HEK293 (cell line): ENCODE data around the gene PHF12.

ENCODE experiments used
- CTCF ChIA-PET: fragments of 350-600 bp; formaldehyde crosslinking; extraction: SDS; loops from one replicate; lab custom pipeline; 2021; ENCODE audit warnings: antibody characterized with exemption; lab: Yijun Ruan, JAX
- POLR2A ChIA-PET: fragments of 300-600 bp; formaldehyde crosslinking; extraction: SDS; loops from one replicate; lab custom pipeline; 2020; ENCODE audit warnings: antibody characterized with exemption, inconsistent platforms; lab: Yijun Ruan, JAX
- H3K27ac ChIP-seq: fragments of 200-500 bp; sonication (Bioruptor generic); 2 replicates; pipeline ENCODE4 v1.5.1; 2014; ENCODE audit warnings: low read depth, low read length, control low read depth, inconsistent platforms; ENCODE audit errors: extremely low read depth
- H3K36me3 ChIP-seq, 2 experiments: fragments of 200-500 bp in 1 of 2; sonication (Bioruptor generic) in 1 of 2; 1 replicate in 1 of 2; 2 replicates in 1 of 2; pipeline ENCODE4 v1.5.1; 2014 to 2017; ENCODE audit warnings: inconsistent platforms in 2 of 2, low read length in 2 of 2; ENCODE audit not compliant: control insufficient read depth in 2 of 2, insufficient read depth in 1 of 2
- H3K4me1 ChIP-seq: fragments of 200-500 bp; sonication (Bioruptor generic); 2 replicates; pipeline ENCODE4 v1.5.1; 2014; ENCODE audit warnings: mild to moderate bottlenecking, low read length, inconsistent platforms; ENCODE audit not compliant: control insufficient read depth, insufficient read depth
- H3K4me3 ChIP-seq: 2 replicates; pipeline ENCODE4 v1.5.1; 2011; ENCODE audit warnings: low read depth, mild to moderate bottlenecking, control low read depth, low read length, moderate library complexity
- H3K9me3 ChIP-seq: fragments of 200-500 bp; sonication (Bioruptor generic); 2 replicates; pipeline ENCODE4 v1.5.1; 2014; ENCODE audit warnings: low read depth, low read length, inconsistent platforms; ENCODE audit not compliant: control insufficient read depth, insufficient read depth
- GLIS1 ChIP-seq: fragments of 450-650 bp; formaldehyde crosslinking; IDR thresholded peaks from 2 replicates; pipeline ENCODE4 v1.5.1; 2016; ENCODE audit warnings: missing biosample characterization, missing genetic modification characterization
- SCRT1 ChIP-seq: fragments of 450-650 bp; formaldehyde crosslinking; IDR thresholded peaks from 2 replicates; pipeline ENCODE4 v1.5.1; 2016; ENCODE audit warnings: missing biosample characterization, missing genetic modification characterization, borderline replicate concordance
- SP7 ChIP-seq: fragments of 450-650 bp; formaldehyde crosslinking; IDR thresholded peaks from 2 replicates; pipeline ENCODE4 v1.5.1; 2016; ENCODE audit warnings: missing biosample characterization, missing genetic modification characterization
- ZNF155 ChIP-seq: fragments of 450-650 bp; formaldehyde crosslinking; IDR thresholded peaks from 2 replicates; pipeline ENCODE4 v1.5.1; 2016; ENCODE audit warnings: missing biosample characterization, missing genetic modification characterization
- ZNF157 ChIP-seq: fragments of 450-650 bp; formaldehyde crosslinking; IDR thresholded peaks from 2 replicates; pipeline ENCODE4 v1.5.1; 2016; ENCODE audit warnings: missing biosample characterization, missing genetic modification characterization
- ZNF16 ChIP-seq: fragments of 450-650 bp; formaldehyde crosslinking; IDR thresholded peaks from 2 replicates; pipeline ENCODE4 v1.5.1; 2016; ENCODE audit warnings: low read depth, missing biosample characterization, missing genetic modification characterization
- ZNF175 ChIP-seq: fragments of 450-650 bp; formaldehyde crosslinking; IDR thresholded peaks from 2 replicates; pipeline ENCODE4 v1.5.1; 2016; ENCODE audit warnings: missing biosample characterization, missing genetic modification characterization
- ZNF184 ChIP-seq: fragments of 450-650 bp; IDR thresholded peaks from 2 replicates; pipeline ENCODE4 v1.5.1; 2018; ENCODE audit warnings: missing biosample characterization, mild to moderate bottlenecking, missing genetic modification characterization
- ZNF2 ChIP-seq: fragments of 450-650 bp; formaldehyde crosslinking; IDR thresholded peaks from 2 replicates; pipeline ENCODE4 v1.5.1; 2016; ENCODE audit warnings: missing biosample characterization, missing genetic modification characterization
- ZNF214 ChIP-seq: fragments of 450-650 bp; formaldehyde crosslinking; IDR thresholded peaks from 2 replicates; pipeline ENCODE4 v1.5.1; 2017; ENCODE audit warnings: missing biosample characterization, mild to moderate bottlenecking, missing genetic modification characterization, borderline replicate concordance
- ZNF302 ChIP-seq: fragments of 450-650 bp; formaldehyde crosslinking; IDR thresholded peaks from 2 replicates; pipeline ENCODE4 v1.5.1; 2016; ENCODE audit warnings: missing biosample characterization, missing genetic modification characterization, low read depth
- ZNF548 ChIP-seq: fragments of 450-650 bp; formaldehyde crosslinking; IDR thresholded peaks from 2 replicates; pipeline ENCODE4 v1.5.1; 2016; ENCODE audit warnings: missing biosample characterization, missing genetic modification characterization
- ZNF558 ChIP-seq: fragments of 450-650 bp; formaldehyde crosslinking; IDR thresholded peaks from 2 replicates; pipeline ENCODE4 v1.5.1; 2016; ENCODE audit warnings: missing biosample characterization, missing genetic modification characterization
- ZNF600 ChIP-seq: fragments of 450-650 bp; formaldehyde crosslinking; IDR thresholded peaks from 2 replicates; pipeline ENCODE4 v1.5.1; 2016; ENCODE audit warnings: missing biosample characterization, missing genetic modification characterization
- ZNF621 ChIP-seq: fragments of 450-650 bp; formaldehyde crosslinking; IDR thresholded peaks from 2 replicates; pipeline ENCODE4 v1.5.1; 2017; ENCODE audit warnings: missing biosample characterization, missing genetic modification characterization
- ZNF747 ChIP-seq: fragments of 450-650 bp; formaldehyde crosslinking; IDR thresholded peaks from 2 replicates; pipeline ENCODE4 v1.5.1; 2016; ENCODE audit warnings: missing biosample characterization, missing genetic modification characterization
- ZNF843 ChIP-seq: fragments of 450-650 bp; formaldehyde crosslinking; IDR thresholded peaks from 2 replicates; pipeline ENCODE4 v1.5.1; 2016; ENCODE audit warnings: missing biosample characterization, missing genetic modification characterization
- TF ChIP-seq, protein P1 (sequence below): fragments of 450-650 bp; formaldehyde crosslinking; IDR thresholded peaks from 2 replicates; pipeline ENCODE4 v1.5.1; 2016; ENCODE audit warnings: missing biosample characterization, missing genetic modification characterization
- TF ChIP-seq, protein P2 (sequence below): fragments of 450-650 bp; formaldehyde crosslinking; conservative IDR thresholded peaks from 2 replicates; pipeline ENCODE4 v1.5.1; 2016; ENCODE audit warnings: low read depth, missing biosample characterization, missing genetic modification characterization
- TF ChIP-seq, protein P3 (sequence below): fragments of 450-650 bp; formaldehyde crosslinking; IDR thresholded peaks from 2 replicates; pipeline ENCODE4 v1.5.1; 2016; ENCODE audit warnings: missing biosample characterization, missing genetic modification characterization

Gene PHF12

DNA sequence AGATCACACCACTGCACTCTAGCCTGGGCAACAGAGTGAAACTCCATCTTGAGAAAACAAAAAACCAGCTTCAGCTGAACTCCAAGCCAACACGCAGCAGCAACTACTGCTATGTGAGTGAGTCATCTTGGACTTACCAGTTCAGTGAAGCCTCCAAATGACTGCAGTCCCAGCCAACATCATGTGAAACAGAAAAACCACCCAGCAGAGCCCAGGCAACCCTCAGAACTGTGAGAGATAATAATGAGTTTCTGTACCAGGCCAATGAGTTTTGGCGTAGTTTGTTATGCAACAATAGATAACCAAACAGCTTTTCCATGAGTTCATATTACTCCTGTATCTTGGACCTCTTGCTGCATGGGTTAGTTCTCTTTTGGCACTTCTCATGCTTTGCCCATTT, 23.3 kb downstream of the PHF12 start (continued):
- TF ChIP-seq ZNF184 (tag by site-specific recombination) (peak; percentile 81; the same call in 1 of the 2 replicates), ZNF157 (no peak), ZNF621 (no peak), ZNF843 (tag by site-specific recombination) (no peak), ZNF155 (no peak), ZNF548 (tag by site-specific recombination) (no peak), ZNF558 (no peak), SP7 (tag by site-specific recombination) (peak; percentile 67), ZNF747 (tag by site-specific recombination) (no peak)
- TF ChIP-seq, protein P1, sequence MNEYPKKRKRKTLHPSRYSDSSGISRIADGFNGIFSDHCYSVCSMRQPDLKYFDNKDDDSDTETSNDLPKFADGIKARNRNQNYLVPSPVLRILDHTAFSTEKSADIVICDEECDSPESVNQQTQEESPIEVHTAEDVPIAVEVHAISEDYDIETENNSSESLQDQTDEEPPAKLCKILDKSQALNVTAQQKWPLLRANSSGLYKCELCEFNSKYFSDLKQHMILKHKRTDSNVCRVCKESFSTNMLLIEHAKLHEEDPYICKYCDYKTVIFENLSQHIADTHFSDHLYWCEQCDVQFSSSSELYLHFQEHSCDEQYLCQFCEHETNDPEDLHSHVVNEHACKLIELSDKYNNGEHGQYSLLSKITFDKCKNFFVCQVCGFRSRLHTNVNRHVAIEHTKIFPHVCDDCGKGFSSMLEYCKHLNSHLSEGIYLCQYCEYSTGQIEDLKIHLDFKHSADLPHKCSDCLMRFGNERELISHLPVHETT (tag by site-specific recombination): no peak

DNA sequence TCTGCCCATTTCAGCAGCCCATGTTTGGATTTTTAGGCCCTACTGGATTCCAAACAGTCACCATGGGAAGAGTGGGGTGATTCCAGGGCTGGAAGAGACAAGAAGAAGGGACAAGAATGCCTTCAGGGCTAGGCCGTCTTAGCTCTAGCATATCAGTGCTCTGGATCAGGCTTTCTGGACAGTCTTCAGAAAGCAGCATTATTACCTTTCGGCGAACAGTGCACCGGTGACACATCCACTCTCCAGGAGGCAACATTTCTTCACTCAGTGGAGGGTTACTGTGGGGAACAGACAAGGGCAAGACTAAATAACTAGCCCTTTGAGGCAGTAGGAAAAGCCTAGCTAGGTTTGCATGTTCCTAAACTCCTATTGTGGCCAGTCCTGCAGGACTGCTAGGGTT, 24.5 kb downstream of the PHF12 start:
- H3K4me1 ChIP-seq: no peaks in the 10 kb centered on the region; the same call in 1 of the 2 replicates
- POLR2A ChIA-PET: no interaction called here
- peaks cover 42 to 83% of the 10 kb centered on the region in 2 experiments for H3K36me3 ChIP-seq
- peak overlapping the region; percentile 12; the same call in 1 of the 2 replicates for H3K27ac ChIP-seq
- no peak overlapping the region for H3K4me3 ChIP-seq
- TF ChIP-seq ZNF2 (tag by site-specific recombination) (no peak), ZNF600 (tag by site-specific recombination) (peak; percentile 12; the same call in 1 of the 2 replicates), GLIS1 (peak; percentile 37; the same call in 1 of the 2 replicates), SCRT1 (tag by site-specific recombination) (no peak), ZNF214 (tag by site-specific recombination) (no peak), ZNF16 (no peak), ZNF175 (tag by site-specific recombination) (no peak)
- TF ChIP-seq, protein P2, sequence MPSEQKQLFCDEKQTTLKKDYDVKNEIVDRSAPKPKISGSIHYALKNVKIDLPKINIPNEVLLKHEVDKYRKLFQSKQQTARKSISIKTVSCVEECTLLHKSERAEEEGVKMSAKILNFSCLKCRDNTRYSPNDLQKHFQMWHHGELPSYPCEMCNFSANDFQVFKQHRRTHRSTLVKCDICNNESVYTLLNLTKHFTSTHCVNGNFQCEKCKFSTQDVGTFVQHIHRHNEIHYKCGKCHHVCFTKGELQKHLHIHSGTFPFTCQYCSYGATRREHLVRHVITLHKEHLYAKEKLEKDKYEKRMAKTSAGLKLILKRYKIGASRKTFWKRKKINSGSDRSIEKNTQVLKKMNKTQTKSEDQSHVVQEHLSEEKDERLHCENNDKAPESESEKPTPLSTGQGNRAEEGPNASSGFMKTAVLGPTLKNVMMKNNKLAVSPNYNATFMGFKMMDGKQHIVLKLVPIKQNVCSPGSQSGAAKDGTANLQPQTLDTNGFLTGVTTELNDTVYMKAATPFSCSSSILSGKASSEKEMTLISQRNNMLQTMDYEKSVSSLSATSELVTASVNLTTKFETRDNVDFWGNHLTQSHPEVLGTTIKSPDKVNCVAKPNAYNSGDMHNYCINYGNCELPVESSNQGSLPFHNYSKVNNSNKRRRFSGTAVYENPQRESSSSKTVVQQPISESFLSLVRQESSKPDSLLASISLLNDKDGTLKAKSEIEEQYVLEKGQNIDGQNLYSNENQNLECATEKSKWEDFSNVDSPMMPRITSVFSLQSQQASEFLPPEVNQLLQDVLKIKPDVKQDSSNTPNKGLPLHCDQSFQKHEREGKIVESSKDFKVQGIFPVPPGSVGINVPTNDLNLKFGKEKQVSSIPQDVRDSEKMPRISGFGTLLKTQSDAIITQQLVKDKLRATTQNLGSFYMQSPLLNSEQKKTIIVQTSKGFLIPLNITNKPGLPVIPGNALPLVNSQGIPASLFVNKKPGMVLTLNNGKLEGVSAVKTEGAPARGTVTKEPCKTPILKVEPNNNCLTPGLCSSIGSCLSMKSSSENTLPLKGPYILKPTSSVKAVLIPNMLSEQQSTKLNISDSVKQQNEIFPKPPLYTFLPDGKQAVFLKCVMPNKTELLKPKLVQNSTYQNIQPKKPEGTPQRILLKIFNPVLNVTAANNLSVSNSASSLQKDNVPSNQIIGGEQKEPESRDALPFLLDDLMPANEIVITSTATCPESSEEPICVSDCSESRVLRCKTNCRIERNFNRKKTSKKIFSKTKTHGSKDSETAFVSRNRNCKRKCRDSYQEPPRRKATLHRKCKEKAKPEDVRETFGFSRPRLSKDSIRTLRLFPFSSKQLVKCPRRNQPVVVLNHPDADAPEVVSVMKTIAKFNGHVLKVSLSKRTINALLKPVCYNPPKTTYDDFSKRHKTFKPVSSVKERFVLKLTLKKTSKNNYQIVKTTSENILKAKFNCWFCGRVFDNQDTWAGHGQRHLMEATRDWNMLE (tag by site-specific recombination): no peak
- TF ChIP-seq, all 188 proteins: peak for 2
- H3K9me3 ChIP-seq: no peaks in the 10 kb centered on the region
- CTCF ChIA-PET: interaction anchor here (0.7 to 1.9 kb wide), 5 partner anchors 10 to 77 kb away, joined by 3 to 8 read pairs (median 6); no protein-coding TSS in a partner anchor

DNA sequence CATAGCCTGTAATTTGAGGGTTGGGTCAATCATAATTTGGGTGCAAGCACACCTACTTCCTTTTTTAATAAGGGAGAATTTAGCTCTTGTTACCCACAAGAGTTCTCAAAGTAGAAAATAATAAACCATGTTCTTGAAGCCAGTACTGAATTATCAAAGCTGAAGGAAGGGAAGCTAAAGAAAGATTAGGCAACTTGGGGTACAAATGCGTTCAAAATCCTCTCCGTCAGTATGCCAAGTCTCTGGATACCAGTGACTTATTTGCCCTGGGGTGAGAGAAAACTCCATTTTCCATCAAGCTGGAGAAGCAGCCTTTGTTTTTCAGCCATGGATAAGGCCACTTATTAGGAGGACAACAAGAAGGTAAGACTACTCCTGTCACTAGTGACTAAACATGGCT, 25.0 kb downstream of the PHF12 start:
- TF ChIP-seq, protein P3, sequence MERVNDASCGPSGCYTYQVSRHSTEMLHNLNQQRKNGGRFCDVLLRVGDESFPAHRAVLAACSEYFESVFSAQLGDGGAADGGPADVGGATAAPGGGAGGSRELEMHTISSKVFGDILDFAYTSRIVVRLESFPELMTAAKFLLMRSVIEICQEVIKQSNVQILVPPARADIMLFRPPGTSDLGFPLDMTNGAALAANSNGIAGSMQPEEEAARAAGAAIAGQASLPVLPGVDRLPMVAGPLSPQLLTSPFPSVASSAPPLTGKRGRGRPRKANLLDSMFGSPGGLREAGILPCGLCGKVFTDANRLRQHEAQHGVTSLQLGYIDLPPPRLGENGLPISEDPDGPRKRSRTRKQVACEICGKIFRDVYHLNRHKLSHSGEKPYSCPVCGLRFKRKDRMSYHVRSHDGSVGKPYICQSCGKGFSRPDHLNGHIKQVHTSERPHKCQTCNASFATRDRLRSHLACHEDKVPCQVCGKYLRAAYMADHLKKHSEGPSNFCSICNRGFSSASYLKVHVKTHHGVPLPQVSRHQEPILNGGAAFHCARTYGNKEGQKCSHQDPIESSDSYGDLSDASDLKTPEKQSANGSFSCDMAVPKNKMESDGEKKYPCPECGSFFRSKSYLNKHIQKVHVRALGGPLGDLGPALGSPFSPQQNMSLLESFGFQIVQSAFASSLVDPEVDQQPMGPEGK (tag by site-specific recombination): 0 out of 2 replicates have a peak, but pooled peaks have one; percentile 1
- TF ChIP-seq ZNF302: no peak
- Histone ChIP-seq H3K4me3 (no peak overlapping the region), H3K4me1 (no peaks in the 10 kb centered on the region; the same call in 1 of the 2 replicates), H3K36me3 (peaks cover 46 to 84% of the 10 kb centered on the region in 2 experiments), H3K9me3 (no peaks in the 10 kb centered on the region), H3K27ac (peak overlapping the region; percentile 12; the same call in 1 of the 2 replicates)
- ChIA-PET CTCF (interaction anchor here (0.6 to 1.9 kb wide), 8 partner anchors 9 to 175 kb away, joined by 3 to 8 read pairs (median 4); partner anchors contain the start of gene DHRS13), POLR2A (no interaction called here)
